ENCODE data around the gene SPINK4. TPM values are rescaled to one million over a fixed set of nuclear protein-coding genes. Genes with fewer than 3 reads are reported as not detected.

Gene SPINK4
- total and polyA plus RNA-seq, 4 donors, result 0.70 TPM; not detected in 3

- no peaks in the 10 kb centered on the region for H3K9me3 ChIP-seq (ENCODE audit: control insufficient read depth in 4 of 4, low read length in 3 of 4)
- H3K4me1 ChIP-seq (ENCODE audit: control insufficient read depth in 4 of 4, insufficient read depth in 4 of 4, low read length in 3 of 4), result no peaks in the 10 kb centered on the region
- H3K9ac ChIP-seq (ENCODE audit: low read depth in 1 of 2, low read length in 2 of 2), result no peak overlapping the region
- H3K4me3 ChIP-seq (ENCODE audit: low read depth in 1 of 3, low read length in 3 of 3), result no peak overlapping the region
- TF ChIP-seq JUND (IDR thresholded peaks at IDR 0.05) (no peak), RAD21 (IDR thresholded peaks at IDR 0.05) (no peak), SP1 (IDR thresholded peaks at IDR 0.05) (no peak), RXRA (IDR thresholded peaks at IDR 0.05) (no peak), TAF1 (conservative IDR thresholded peaks at IDR 0.05) (no peak), GABPA (IDR thresholded peaks at IDR 0.05 in 1 of 2, conservative IDR thresholded peaks at IDR 0.05 in 1 of 2) (no peak), HNF4A (conservative IDR thresholded peaks at IDR 0.05) (no peak), ATF3 (IDR thresholded peaks at IDR 0.05) (no peak), NR2F2 (IDR thresholded peaks at IDR 0.05) (no peak), MAX (IDR thresholded peaks at IDR 0.05) (no peak), ZBTB33 (IDR thresholded peaks at IDR 0.05) (no peak), FOXA1 (IDR thresholded peaks at IDR 0.05) (no peak), CTCF (IDR thresholded peaks at IDR 0.05; ENCODE audit: low read depth, low read length, missing input control) (no peak), EGR1 (IDR thresholded peaks at IDR 0.05; ENCODE audit: low read depth in 2 of 2) (no peak), HNF4G (IDR thresholded peaks at IDR 0.05) (no peak), REST (IDR thresholded peaks at IDR 0.05) (no peak), YY1 (IDR thresholded peaks at IDR 0.05) (no peak), FOXA2 (IDR thresholded peaks at IDR 0.05) (no peak)
- WGBS, result 99% methylated on average over 2 of the region's 2 CpGs
- H3K27ac ChIP-seq (ENCODE audit: low read depth in 1 of 2, low read length in 2 of 2), result no peak overlapping the region
- DNase-seq (ENCODE audit: low spot score), result no peak
- peaks cover 0 to 3% (median 0%) of the 10 kb centered on the region in 4 donors for H3K36me3 ChIP-seq (ENCODE audit: control insufficient read depth in 4 of 4, insufficient read depth in 3 of 4, low read depth in 1 of 4, low read length in 3 of 4)
- H3K27me3 ChIP-seq (ENCODE audit: control insufficient read depth in 4 of 4, insufficient read depth in 4 of 4, low read length in 3 of 4), result no peaks in the 10 kb centered on the region
Measured at GRCh38 chr9:33245341-33245740, 5.4 kb downstream of the SPINK4 start.
